HL-60 (cell line): ENCODE results near the gene RCAN1.

ENCODE experiments used
- DNase-seq, 2 experiments: peaks; one replicate each; pipeline ENCODE4 v3.0.0-alpha.2; 2010 to 2020; ENCODE audit warnings: low read depth in 1 of 2, low spot score in 1 of 2
- H3K27ac ChIP-seq: fragments of 250-450 bp; sonication (Bioruptor Pico); replicated peaks from 2 replicates; pipeline ENCODE4 v1.5.1; 2020; ENCODE audit warnings: mild to moderate bottlenecking, moderate library complexity
- H3K27me3 ChIP-seq: fragments of 250-450 bp; sonication (Bioruptor Pico); 2 replicates; pipeline ENCODE4 v1.5.1; 2021; ENCODE audit warnings: mild to moderate bottlenecking, moderate library complexity; ENCODE audit not compliant: insufficient read depth, poor library complexity, severe bottlenecking
- H3K4me3 ChIP-seq: replicated peaks from 2 replicates; pipeline ENCODE4 v1.5.1; 2011; ENCODE audit warnings: mild to moderate bottlenecking, control low read depth, low read length; ENCODE audit not compliant: insufficient read depth
- CTCF ChIP-seq: IDR thresholded peaks from one replicate; pipeline ENCODE4 v1.5.1; 2011; ENCODE audit warnings: low read length, control low read depth, inconsistent platforms; ENCODE audit not compliant: insufficient read depth
- GABPA ChIP-seq: IDR thresholded peaks from 2 replicates; pipeline ENCODE4 v1.6.1; 2012; ENCODE audit warnings: low read depth
- POLR2AphosphoS5 ChIP-seq: IDR thresholded peaks from 2 replicates; pipeline ENCODE4 v1.6.1; 2012; ENCODE audit warnings: low read depth
- REST ChIP-seq: IDR thresholded peaks from 2 replicates; pipeline ENCODE4 v1.6.1; 2012; ENCODE audit warnings: low read depth; ENCODE audit not compliant: insufficient replicate concordance
- SPI1 ChIP-seq: IDR thresholded peaks from 2 replicates; pipeline ENCODE4 v1.6.1; 2012; ENCODE audit warnings: low read depth, mild to moderate bottlenecking, borderline replicate concordance

The RCAN1 gene

GRCh38 chr21:34603002-34603709 is 11.8 kb downstream of the RCAN1 start:
- DNase-seq, result peak in 1 of 2 experiments; percentile 83
- Histone ChIP-seq H3K4me3 (no peak overlapping the region), H3K27me3 (no peaks in the 10 kb centered on the region), H3K27ac (no peak overlapping the region)
- TF ChIP-seq GABPA (no peak), REST (no peak), SPI1 (no peak), POLR2AphosphoS5 (no peak), CTCF (peak; percentile 80)

DNA sequence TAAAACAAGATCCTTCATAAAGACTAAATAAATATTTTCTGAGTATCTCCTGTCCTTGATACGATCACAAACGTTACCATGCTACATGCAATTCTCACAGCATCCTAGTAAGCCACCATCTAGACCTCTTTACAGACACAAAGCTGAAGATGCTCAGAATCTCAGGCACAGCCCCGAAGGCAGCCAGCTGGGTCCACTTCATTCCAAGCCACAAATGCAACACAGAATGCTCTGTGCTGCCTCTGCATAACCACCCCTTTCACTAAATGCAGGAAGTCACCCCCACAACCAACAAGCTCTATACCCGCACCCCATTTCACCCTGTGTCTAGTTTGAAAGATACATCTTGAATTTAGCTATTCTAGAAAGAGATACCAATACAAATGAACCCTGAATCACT is 12.9 kb downstream of the RCAN1 start:
- no peak overlapping the region for H3K4me3 ChIP-seq
- H3K27ac ChIP-seq, result no peak overlapping the region
- no peak for DNase-seq
- H3K27me3 ChIP-seq, result no peaks in the 10 kb centered on the region
- no peak for TF ChIP-seq POLR2AphosphoS5

DNA sequence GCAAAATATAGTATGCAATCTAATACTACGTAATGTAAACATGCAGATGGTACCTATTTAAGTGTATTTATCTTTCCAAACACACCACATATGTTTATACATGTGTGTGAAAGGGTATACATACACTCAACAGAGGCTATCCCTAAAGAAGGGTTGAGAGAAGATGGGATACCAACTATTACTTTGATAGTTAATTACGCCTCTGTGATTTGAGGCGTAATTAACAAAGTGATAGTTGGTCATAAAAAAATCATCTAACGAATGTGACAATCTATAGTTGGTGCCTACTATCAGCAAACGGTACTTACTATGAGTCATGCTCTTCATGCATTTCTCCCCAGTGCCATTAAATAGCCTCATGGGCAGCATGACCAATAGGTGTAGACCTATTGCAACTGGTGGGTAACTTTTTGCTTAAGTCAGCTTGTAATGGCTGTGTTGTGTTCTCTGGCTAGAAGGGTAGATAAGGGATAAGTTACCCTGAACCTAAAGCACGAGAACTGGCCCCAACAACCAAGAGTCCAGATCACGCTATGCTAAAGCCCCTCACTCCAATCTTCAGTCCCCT is 15.3 kb downstream of the RCAN1 start:
- H3K27me3 ChIP-seq, result no peaks in the 10 kb centered on the region
- H3K4me3 ChIP-seq, result no peak overlapping the region
- no peak for DNase-seq
- no peak overlapping the region for H3K27ac ChIP-seq
- TF ChIP-seq CTCF (no peak), REST (no peak), POLR2AphosphoS5 (no peak), GABPA (no peak), SPI1 (no peak)

DNA sequence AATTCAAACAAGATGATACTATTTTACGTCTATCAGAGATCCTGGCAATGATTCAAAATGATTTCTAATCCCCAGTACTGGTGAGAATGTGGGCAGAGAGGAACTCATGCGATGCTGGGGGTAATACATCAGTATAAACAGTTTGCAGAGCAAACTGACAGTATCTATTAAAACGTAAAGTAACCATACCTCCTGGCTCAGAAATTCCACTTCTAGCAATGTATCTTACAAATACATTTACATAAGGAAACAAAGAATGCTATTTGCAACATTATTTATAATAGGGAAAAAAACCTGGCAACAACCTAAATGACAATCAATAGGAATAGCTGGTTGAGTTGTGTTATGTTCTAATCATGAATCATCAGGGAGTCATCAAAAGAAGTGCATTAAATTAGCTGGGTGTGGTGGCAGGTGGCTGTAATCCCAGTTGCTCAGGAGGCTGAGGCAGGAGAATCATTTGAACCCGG is 15.9 kb downstream of the RCAN1 start:
- no peak overlapping the region for H3K27ac ChIP-seq
- no peak for TF ChIP-seq POLR2AphosphoS5
- TF ChIP-seq SPI1, result no peak
- TF ChIP-seq REST, result no peak
- no peak for TF ChIP-seq CTCF
- TF ChIP-seq GABPA, result no peak
- no peak for DNase-seq
- H3K27me3 ChIP-seq, result no peaks in the 10 kb centered on the region
- H3K4me3 ChIP-seq, result no peak overlapping the region
